MM.1S (cell line): ENCODE results near the gene CELA2A.

Experiments
- DNase-seq: peaks from one replicate; pipeline ENCODE4 v3.0.0-alpha.2; 2015
- H2AFZ ChIP-seq: fragments of 300-600 bp; sonication (generic); 2 replicates; pipeline ENCODE4 v1.6.0; 2016; ENCODE audit warnings: antibody characterized with exemption, low read length
- H3F3A ChIP-seq: fragments of 300-600 bp; sonication (generic); 2 replicates; pipeline ENCODE4 v1.6.1; 2016; ENCODE audit warnings: mild to moderate bottlenecking, antibody characterized with exemption, low read length, moderate library complexity, mixed read lengths; ENCODE audit not compliant: insufficient read depth
- H3K27ac ChIP-seq: fragments of 300-600 bp; sonication (generic); 2 replicates; pipeline ENCODE4 v1.5.1; 2016; ENCODE audit warnings: mild to moderate bottlenecking, low read length
- H3K27me3 ChIP-seq: fragments of 300-600 bp; sonication (generic); replicated peaks from 2 replicates; pipeline ENCODE4 v1.6.0; 2016; ENCODE audit warnings: low read length; ENCODE audit not compliant: insufficient read depth
- H3K36me3 ChIP-seq: fragments of 300-600 bp; sonication (generic); replicated peaks from 2 replicates; pipeline ENCODE4 v1.6.1; 2016; ENCODE audit warnings: mild to moderate bottlenecking, low read length, mixed read lengths; ENCODE audit not compliant: insufficient read depth
- H3K4me1 ChIP-seq: fragments of 300-600 bp; sonication (generic); 2 replicates; pipeline ENCODE4 v1.6.1; 2016; ENCODE audit warnings: low read length, mixed read lengths
- H3K4me2 ChIP-seq: fragments of 300-600 bp; sonication (generic); 2 replicates; pipeline ENCODE4 v1.6.0; 2016; ENCODE audit warnings: low read depth, low read length
- H3K4me3 ChIP-seq: fragments of 300-600 bp; sonication (generic); 2 replicates; pipeline ENCODE4 v1.5.1; 2016; ENCODE audit warnings: low read length, mixed read lengths
- H3K79me2 ChIP-seq: fragments of 300-600 bp; sonication (generic); 2 replicates; pipeline ENCODE4 v1.6.1; 2016; ENCODE audit warnings: mixed run types, low read length, mixed read lengths
- H3K9ac ChIP-seq: fragments of 300-600 bp; sonication (generic); 2 replicates; pipeline ENCODE4 v1.6.1; 2016; ENCODE audit warnings: low read length, mixed read lengths
- H3K9me2 ChIP-seq: fragments of 300-600 bp; sonication (generic); replicated peaks from 2 replicates; pipeline ENCODE4 v1.6.1; 2016; ENCODE audit warnings: mild to moderate bottlenecking, low read length, mixed read lengths; ENCODE audit not compliant: insufficient read depth
- H3K9me3 ChIP-seq: fragments of 300-600 bp; sonication (generic); replicated peaks from 2 replicates; pipeline ENCODE4 v1.6.1; 2016; ENCODE audit warnings: mild to moderate bottlenecking, low read length, mixed read lengths; ENCODE audit not compliant: insufficient read depth
- H4K20me1 ChIP-seq: fragments of 300-600 bp; sonication (generic); 2 replicates; pipeline ENCODE4 v1.6.1; 2016; ENCODE audit warnings: mild to moderate bottlenecking, low read length, moderate library complexity, mixed read lengths; ENCODE audit not compliant: insufficient read depth
- CTCF ChIP-seq: fragments of 300-600 bp; sonication (generic); IDR thresholded peaks from 2 replicates; pipeline ENCODE4 v1.5.1; 2016; ENCODE audit warnings: antibody characterized with exemption, low read length, mixed read lengths
- EZH2 ChIP-seq: fragments of 300-600 bp; sonication (generic); optimal IDR thresholded peaks from 2 replicates; pipeline ENCODE3; 2017; ENCODE audit warnings: low read depth, mild to moderate bottlenecking, antibody characterized with exemption, low read length, mixed read lengths
- EZH2phosphoT487 ChIP-seq: fragments of 300-600 bp; sonication (generic); IDR thresholded peaks from 2 replicates; pipeline ENCODE4 v1.6.1; 2018; ENCODE audit warnings: antibody characterized with exemption, low read length

Gene CELA2A

GRCh38 chr1:15475752-15476314 is 19.3 kb downstream of the CELA2A start, which contains the start of gene CELA2B:
Gene CELA2B (plus strand): TSS chr1:15476104. CDS start chr1:15476126, 22 bp downstream.
- Histone ChIP-seq H3K9ac (no peak within 1 kb of the TSS), H3K4me3 (no peak within 1 kb of the TSS), H3K36me3 (no peaks in the 10 kb centered on the region), H3K4me1 (no peaks in the 10 kb centered on the region), H3K27ac (no peak within 1 kb of the TSS), H3K9me2 (no peaks in the 10 kb centered on the region), H3K9me3 (no peaks in the 10 kb centered on the region), H2AFZ (no peak within 1 kb of the TSS), H3F3A (no peaks in the 10 kb centered on the region), H3K79me2 (no peaks in the 10 kb centered on the region), H3K4me2 (no peak within 1 kb of the TSS), H4K20me1 (no peaks in the 10 kb centered on the region), H3K27me3 (no peaks in the 10 kb centered on the region)
- TF ChIP-seq EZH2 = no peak
- no peak for TF ChIP-seq EZH2phosphoT487
- TF ChIP-seq CTCF = no peak
- no peak for DNase-seq

GRCh38 chr1:15476927-15477326 is 20.4 kb downstream of the CELA2A start:
- Histone ChIP-seq H3K4me2 (no peak overlapping the region), H3K9me2 (no peaks in the 10 kb centered on the region), H3K36me3 (no peaks in the 10 kb centered on the region)

DNA sequence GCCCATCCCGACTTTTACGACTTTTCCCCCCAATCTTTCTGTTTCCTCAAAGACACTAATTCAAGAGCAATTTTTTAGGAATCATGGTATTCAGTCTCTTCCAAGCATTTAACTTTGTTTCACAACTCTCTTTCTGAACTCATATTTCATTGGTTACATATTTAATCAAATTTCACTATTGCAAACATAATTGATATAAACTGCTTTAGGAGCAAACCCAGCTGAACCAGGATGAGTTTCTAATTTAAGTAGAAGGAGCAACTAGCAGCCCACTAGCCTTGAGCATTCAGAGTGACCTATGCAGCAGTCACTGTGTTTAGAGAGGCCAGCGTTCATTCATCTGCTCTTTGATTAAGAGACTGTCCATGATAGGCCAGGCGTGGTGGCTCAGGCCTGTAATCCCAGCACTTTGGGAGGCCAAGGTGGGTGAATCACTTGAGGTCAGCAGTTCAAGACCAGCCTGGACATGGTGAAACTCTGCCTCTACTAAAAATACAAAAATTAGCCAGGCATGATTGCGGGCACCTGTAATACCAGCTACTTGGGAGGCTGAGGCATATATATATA is 21.2 kb downstream of the CELA2A start:
- Histone ChIP-seq H3K27ac (no peak overlapping the region), H4K20me1 (no peaks in the 10 kb centered on the region), H3K9ac (no peak overlapping the region), H3F3A (no peaks in the 10 kb centered on the region), H3K36me3 (no peaks in the 10 kb centered on the region), H3K4me1 (no peaks in the 10 kb centered on the region), H3K9me2 (no peaks in the 10 kb centered on the region), H3K79me2 (no peaks in the 10 kb centered on the region), H3K4me2 (no peak overlapping the region), H3K27me3 (no peaks in the 10 kb centered on the region), H3K9me3 (no peaks in the 10 kb centered on the region), H2AFZ (no peak overlapping the region), H3K4me3 (no peak overlapping the region)
- DNase-seq = no peak
- TF ChIP-seq EZH2phosphoT487 (no peak), CTCF (no peak), EZH2 (no peak)

More at GRCh38 chr1:15476927-15477326, 20.4 kb downstream of the CELA2A start:
- Histone ChIP-seq H3K9ac (no peak overlapping the region), H3K79me2 (no peaks in the 10 kb centered on the region), H3K4me1 (no peaks in the 10 kb centered on the region), H3K27ac (no peak overlapping the region), H2AFZ (no peak overlapping the region), H3F3A (no peaks in the 10 kb centered on the region), H3K4me3 (no peak overlapping the region), H4K20me1 (no peaks in the 10 kb centered on the region), H3K9me3 (no peaks in the 10 kb centered on the region), H3K27me3 (no peaks in the 10 kb centered on the region)
- TF ChIP-seq EZH2 = no peak
- no peak for DNase-seq
